GM18870 (cell line): ENCODE measurements around the gene KIAA0319L.
"Not testable (repeated sequence)": the region's sequence is repeated elsewhere in the genome, so short reads cannot be mapped to it uniquely, and the experiment has no call there.

ENCODE experiments used
- ATAC-seq: cut with Tn5 transposase; IDR thresholded peaks from one replicate; pipeline ENCODE4 v1.9.1; 2021; ENCODE audit warnings: moderate library complexity; ENCODE audit not compliant: unreplicated experiment

Gene KIAA0319L

DNA sequence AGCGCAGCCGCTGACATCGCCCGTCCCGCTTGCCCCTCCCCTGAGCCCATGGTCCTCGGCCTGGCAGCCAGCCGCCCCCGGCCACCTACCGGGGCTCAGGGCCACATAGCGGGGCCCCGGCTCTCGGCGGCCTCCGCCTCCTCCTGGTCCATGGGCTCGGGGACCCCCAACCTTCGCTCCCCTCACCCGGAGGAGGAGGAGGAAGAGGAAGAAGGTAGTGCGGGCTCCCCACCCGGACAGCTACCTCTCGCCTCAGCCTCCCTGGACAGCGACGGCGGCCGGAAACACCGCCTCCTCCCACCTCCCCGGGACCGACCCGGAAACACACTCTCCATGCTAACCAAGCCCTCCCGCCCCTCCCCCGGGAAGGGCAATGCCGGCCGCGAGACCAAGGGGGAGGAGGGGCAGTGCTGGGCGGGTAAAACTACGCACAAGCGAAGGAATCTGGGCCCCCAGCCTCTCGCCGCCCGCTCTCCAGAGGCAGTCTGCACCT lies at the start of gene KIAA0319L:
KIAA0319L (minus strand) TSS at position 286 of the 493 bp plus-strand sequence. CDS start 2,912 bp downstream, outside the sequence.
- ATAC-seq = peak; percentile 75

DNA sequence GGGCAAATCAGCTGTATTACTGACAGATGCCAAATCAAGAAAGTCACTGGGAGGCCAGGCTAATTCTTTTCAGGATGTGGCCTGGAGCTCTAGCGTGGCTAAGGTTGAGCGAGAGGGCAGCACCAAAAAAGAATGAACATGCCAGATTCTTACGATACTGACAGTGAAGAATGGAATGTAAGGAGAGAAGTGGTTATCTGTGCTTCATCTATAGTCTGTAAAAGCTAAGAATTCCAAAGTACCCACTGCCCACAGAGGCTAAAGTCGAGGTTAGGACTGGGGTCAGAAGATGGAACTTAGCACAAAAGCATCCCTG lies 48.6 kb upstream of the KIAA0319L start:
- ATAC-seq = no peak

GRCh38 chr1:35605071-35605866 lies 48.1 kb upstream of the KIAA0319L start:
- ATAC-seq = no peak

DNA sequence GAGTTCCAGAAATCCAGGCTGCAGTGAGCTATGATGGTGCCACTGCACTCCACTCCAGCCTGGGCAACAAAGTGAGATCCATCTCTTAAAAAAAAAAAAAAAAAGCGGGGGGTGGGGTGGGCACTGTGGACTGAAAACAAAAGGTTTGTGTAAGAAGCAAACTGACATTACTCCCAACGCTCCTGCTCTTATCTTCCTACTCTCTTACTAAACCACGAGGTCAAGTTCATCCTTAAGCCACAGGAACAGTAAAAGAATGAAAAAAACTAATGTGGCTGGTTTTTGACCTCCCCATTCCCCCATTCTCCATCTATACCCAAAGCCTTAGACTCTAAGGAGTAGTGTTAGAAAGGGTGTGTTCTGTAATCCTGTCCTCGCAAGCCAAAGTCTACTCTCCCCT lies 46.7 kb upstream of the KIAA0319L start:
- no peak for ATAC-seq

DNA sequence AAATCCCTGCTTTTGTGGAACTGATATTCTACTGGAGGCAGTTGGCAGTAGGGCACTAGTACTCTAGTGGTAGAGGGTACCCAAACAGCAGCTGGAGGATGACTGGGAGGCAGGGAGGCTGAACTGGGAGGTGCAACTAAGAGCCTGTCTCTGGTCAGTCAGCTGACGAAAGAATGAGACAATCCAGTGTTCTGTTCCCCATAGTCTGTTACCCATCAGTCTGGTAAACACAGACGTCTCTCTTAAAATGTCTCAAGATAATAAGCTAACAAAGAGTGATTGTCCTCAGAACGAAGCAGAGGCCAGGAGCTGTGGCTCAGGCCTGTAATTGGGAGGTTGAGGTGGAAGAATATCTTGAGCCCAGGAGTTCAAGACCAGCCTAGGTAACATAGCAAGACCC lies 46.3 kb upstream of the KIAA0319L start:
- no peak for ATAC-seq

GRCh38 chr1:35600593-35600992 lies 43.4 kb upstream of the KIAA0319L start:
- no peak for ATAC-seq

GRCh38 chr1:35599411-35599810 lies 42.2 kb upstream of the KIAA0319L start:
- ATAC-seq = no peak

DNA sequence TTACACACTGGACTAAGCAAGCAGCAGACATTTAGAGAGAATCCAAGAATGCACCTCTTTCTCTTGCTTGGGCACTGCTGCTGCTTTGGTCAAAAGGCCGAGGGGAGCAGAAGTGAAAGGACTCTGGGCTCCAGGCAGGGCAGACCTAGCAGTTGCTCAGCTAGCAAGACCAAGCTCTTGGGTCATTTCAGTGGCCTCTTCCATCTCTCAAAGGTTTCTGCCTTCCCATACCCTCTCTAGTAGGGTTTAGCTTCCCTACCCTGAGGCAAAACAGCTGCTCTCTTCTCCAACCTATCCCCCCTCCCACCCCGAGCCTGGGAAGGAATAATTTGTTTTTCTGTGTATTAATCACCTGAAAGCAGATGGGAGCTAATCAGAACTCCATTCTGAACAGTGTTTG lies 41.7 kb upstream of the KIAA0319L start:
- ATAC-seq = no peak

- no peak for ATAC-seq
These were observed 40.7 kb upstream of the KIAA0319L start for GRCh38 chr1:35597870-35598269.

DNA sequence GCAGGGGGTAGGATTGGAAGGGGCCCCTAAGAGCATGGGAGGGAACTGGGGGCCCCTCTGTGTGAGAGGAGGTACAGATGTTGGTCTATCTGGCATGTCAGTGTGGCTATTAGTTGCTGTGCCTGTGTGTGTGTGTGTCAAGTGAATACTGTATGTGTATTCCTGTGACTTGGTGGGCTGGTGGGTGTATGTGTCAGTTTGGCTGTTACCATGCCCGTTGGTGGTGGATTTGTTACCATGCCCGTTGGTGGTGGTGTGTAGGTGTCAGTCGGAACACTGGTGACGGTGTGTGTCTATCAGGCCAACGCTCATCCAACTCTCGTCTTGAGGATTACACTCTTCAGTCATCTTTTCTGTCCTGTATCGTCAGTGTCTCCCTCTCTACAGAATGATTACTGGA lies 38.5 kb upstream of the KIAA0319L start:
- no peak for ATAC-seq

- ATAC-seq = no peak
These were observed 37.0 kb upstream of the KIAA0319L start for GRCh38 chr1:35594005-35594760.

- no peak for ATAC-seq
These were observed 36.0 kb upstream of the KIAA0319L start for GRCh38 chr1:35592991-35593769.

DNA sequence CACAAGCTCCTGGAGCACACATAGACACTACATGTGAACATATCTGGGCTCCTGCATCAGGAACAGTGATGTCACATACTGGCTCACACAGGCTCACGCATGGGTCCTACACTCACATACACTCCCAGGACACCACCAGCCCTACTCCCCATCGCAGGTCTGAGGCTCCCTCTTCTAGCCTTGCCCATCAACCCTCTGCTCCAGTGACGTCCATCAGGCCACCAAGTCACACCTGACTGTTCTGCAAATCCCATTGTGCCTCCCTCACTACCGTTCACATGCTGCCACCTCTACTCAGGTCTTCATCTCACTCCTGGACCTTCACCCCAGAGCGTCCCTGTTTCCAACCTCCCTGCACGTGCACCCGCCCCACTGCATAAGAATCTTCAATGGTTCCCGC lies 34.0 kb upstream of the KIAA0319L start:
- ATAC-seq = no peak

DNA sequence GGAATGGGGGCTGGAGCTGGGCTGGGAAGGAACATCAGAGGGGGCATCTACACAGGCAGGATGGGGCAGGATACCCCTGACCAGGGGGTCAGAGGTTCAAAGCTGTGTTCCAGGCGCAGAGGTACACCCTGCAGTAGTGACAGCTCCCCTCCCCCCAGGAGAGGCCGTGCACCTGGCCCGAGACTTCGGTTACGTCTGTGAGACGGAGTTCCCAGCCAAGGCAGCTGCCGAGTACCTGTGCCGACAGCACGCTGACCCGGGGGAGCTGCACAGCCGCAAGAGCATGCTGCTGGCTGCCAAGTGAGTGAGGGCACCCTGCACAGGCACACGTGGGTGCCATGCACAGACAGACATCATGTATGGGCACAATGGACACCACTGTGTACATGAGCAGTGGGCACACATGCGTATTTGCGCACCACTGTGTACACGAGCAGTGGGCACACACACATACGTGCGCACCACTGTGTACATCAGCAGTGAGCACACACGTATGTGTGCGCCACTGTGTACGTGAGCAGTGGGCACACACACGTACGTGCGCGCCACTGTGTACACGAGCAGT lies 33.4 kb upstream of the KIAA0319L start:
- ATAC-seq = no peak

- no peak for ATAC-seq
These were observed 32.6 kb upstream of the KIAA0319L start for GRCh38 chr1:35589516-35590427.

GRCh38 chr1:35588197-35588910 lies 31.2 kb upstream of the KIAA0319L start:
- no peak for ATAC-seq

DNA sequence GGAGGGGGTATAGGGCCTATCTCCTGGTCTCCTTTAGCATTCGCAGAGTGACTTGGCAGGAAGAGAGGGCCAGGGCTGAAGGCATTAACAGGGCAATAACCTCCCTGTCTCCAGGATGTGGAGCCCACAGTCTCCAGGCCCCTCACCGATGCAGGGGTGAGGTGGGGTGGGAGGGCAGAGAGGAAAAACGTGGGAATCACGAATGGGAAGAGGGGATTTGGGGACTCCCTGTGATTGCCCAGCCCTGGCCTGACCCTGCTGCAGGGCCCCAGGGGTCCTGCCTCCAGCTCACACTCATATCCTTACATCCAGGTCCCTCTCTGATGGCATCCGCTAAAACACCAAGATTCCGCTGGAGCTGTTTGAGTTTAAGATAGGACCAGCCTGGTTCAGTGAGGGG lies 30.5 kb upstream of the KIAA0319L start:
- no peak for ATAC-seq

DNA sequence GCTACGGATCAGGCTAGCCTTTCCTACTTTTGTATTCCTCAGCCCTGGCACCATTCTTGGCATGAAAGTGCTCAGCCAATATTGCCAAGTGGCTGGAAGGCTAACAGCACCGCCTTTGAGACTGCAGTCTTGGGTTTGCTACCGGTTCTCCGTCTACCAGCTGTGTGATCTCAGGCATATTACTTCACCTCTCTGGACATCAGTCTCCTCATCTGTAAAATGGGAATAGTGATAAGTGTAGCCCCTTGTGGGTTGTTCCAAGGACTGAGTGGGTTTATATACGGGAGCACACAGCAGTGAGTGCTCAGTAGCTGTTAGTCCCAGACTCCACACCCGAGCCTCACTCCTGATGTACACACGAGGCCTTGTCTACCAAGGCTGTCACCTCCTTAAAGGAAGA lies 29.6 kb upstream of the KIAA0319L start:
- ATAC-seq = no peak

DNA sequence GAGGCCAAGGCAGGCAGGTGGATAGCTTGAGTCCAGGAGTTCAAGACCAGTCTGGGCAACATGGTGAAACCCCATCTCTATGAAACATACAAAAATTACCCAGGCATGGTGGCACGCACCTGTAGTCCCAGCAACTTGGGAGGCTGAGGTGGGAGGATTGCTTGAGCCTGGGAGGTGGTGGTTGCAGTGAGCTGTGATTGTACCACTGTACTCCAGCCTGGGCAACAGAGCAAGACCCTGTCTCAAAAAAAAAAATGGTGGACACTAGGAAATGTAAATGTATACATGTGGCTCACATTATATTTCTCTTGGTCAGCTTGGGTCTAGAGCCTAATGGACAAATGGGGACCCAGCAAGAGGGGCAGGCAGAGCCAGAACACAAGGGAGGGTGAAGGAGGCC lies 28.6 kb upstream of the KIAA0319L start:
- ATAC-seq = not testable (repeated sequence)
